HG02759 (cell line): ENCODE results near the gene UBTD1.
"Not testable (repeated sequence)": the region's sequence is repeated elsewhere in the genome, so short reads cannot be mapped to it uniquely, and the experiment has no call there.

ENCODE experiments used
- ATAC-seq: cut with Tn5 transposase; IDR thresholded peaks from one replicate; pipeline ENCODE4 v1.9.1; 2021; ENCODE audit warnings: mild to moderate bottlenecking, moderate library complexity; ENCODE audit not compliant: unreplicated experiment

UBTD1 gene

DNA sequence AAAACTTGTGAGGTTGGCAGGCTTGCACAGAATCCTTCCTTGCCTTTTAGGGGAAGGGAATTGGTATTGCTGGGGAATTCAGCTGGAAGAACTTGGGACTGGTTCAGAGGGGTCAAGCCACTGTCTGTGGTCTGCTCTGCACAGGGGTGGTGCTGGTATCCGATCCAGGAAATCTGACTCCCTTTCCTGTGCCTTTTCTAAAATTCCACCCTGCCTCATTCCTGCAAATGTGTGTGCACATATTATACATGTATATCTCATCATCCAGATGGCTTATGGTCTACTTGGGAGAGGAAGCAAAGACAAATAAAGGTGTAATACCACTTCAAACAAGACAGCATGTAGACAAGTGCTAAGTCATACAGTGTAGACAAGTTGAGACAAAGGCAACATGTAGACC lies 14.3 kb downstream of the UBTD1 start:
- ATAC-seq: no peak

DNA sequence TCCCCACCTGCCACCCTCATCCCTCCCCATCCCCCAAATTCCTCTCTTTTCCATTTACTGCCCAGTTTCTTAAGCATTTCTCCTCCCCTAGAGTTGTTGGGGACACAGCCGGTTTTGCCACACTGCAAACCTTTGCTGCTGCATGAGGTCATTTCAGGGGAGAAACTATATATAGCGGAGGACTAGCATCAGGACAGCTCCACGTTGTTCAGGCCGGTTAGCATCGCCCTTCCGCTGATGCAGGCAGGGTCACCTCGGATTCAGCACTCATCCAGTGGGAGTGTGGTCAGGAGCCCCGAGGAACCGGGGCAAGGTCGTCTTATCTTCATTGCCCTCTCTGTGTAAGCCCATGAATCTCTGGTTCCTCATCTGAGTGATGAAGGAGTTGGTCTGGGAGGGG lies 15.6 kb downstream of the UBTD1 start:
- ATAC-seq: no peak

- ATAC-seq: no peak
Observed at GRCh38 chr10:97515271-97515978, 16.7 kb downstream of the UBTD1 start.

DNA sequence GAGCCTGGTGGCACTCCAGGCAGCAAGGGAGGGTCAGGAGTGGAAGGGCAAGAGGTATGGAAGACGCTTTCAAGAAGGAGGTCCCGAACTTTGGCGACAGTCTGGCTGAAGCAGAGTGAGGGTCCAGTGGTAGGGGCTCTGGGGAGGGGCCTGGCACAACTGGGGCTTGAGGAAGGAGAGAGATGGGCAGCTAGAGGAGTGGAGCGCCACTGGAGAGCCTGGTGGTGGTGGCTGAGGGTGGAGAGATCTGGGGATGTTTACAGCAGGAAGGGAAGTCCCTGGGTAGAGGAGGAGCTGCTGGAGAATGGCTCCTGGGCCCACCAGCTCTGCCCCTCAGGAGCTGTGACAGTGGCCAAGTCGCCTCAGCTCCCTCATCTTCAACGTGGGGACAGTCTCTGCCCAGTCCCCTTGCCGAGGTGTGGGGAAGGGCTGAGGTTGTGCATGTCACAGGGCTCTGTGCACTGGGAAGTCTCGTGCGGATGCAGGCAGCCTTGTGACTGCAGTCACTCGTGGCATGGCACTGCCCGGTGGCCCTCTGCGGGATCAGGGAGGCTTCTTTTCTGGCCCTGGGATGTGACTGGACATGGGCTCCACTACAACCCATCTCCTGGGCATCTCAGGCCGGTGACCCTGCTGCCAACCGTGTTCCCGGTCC lies 18.5 kb downstream of the UBTD1 start:
- no peak for ATAC-seq

DNA sequence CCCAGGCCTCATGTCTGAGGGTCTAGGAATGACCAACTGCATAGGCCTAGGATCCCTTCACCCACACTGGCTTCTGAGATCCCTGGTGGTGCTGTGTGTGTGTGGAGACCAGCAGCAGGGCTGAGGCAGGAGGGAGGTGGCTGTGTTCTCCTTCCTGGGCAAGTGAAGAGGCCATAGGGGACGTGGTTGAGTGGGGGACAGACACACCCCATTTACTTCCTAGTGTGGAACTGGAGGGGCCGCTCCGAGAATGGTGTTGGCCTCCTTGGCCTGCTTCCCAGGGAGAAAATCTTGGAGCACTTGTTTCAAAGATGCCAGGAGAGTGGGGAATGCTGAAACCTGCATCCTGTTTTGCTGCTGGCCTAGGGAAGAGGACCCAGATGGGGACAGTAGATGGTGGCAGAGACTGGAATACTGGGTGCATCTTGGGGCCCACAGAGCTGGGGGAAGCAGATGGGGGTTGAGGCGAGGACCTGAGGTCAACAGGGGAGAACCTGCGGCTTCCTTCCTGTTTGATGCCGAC lies 19.1 kb downstream of the UBTD1 start:
- no peak for ATAC-seq

GRCh38 chr10:97518301-97519043 lies 19.7 kb downstream of the UBTD1 start:
- no peak for ATAC-seq

DNA sequence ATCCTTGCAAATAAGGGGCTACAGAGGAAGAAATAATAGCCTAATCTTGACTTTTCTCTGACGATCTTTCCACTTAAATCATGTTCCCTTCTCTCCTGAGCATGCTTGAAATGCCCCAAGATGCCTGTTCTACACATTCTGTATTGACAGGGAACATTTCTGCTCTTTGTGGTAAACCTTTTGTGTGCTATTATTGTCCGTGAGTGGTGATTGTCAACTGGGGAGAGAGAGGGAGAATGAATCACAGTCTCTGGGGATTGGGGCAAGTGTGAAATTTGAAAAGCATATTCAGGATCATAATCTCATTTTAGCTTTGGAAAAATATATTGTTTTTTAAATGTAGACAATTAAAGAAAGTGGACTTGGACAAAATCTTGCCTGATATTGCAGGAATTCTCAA lies 20.6 kb downstream of the UBTD1 start:
- ATAC-seq: no peak

- no peak for ATAC-seq
Observed at GRCh38 chr10:97520520-97520919, 21.8 kb downstream of the UBTD1 start.

DNA sequence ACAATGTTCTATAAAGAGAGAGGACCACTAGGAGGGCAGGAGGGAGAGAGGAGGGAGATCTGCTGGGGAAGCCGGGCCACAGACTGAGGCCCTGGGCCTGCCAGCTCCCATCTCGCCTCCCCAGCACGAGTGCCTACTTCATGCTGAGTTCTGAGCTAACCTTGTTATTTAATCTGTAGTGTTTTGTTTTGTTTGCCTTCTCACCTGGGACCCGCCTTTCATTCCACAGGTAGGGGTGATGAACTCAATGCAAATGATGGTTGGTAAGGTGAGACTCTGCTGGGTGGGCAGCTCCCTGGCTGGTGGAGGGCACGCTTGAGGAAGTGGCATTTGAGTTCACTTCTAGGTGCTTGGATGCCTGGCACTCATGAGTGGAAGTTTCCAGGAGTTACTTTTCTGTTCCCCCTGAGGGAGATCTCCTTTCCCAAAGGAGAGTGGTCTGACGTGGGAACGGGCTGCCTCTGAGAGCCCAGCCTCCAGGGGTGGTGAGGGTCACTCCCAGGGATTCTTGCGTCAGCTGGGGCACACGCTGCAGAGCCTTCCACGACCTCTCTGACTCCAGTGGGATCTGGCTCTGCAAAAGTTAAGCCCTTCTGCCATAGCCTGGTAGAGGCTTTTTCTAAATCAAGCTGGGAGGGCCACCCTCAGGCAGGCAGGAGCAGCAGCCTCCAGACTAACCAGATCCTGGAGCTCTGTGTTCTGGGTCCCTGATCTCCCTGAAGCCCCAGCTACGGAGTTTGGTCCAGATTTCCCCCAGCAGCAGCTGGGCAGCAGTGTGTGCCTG lies 22.4 kb downstream of the UBTD1 start:
- no peak for ATAC-seq

DNA sequence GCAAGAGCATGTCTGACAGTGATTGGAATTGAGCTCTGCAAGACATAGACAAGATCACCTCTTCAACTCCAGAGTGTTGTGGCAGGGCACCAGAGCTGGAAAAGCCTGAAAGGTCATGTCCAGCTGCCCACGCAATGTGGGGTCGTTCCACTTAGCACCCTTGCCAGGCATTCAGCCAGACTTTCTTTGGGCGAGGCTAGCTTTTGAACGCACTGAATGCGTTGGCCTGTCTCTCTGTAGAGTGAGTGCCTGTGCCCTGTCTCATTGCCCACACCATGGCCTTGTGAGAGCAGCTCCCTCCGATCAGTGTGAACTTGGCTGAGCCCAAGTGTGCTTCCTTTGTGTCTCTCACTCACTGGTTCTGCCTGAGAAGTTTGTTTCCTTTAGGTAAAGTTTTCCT lies 23.3 kb downstream of the UBTD1 start:
- ATAC-seq: no peak

- ATAC-seq: no peak
Observed at GRCh38 chr10:97522937-97523336, 24.2 kb downstream of the UBTD1 start.

- ATAC-seq: no peak
Observed at GRCh38 chr10:97525086-97525485, 26.4 kb downstream of the UBTD1 start.

DNA sequence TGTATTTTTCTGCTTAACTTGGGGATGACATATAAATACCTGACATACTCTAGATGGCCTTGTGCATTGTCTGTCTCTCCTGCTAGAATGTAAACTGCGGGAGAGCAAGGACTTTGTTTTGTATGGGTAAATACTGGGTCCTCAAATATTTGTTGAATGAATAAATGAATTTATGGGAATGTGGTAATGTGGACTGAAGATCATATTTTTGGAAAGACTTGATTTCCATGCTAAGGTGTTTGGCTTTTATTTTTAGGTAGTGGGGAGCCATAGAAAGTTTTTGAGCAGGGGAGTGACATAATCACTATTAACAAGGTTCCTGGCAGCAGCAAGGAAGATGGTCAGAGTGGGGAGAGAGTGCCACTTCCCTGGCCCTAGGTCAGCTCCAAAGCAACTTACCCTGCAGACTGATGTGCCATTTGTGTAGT lies 27.0 kb downstream of the UBTD1 start:
- no peak for ATAC-seq

DNA sequence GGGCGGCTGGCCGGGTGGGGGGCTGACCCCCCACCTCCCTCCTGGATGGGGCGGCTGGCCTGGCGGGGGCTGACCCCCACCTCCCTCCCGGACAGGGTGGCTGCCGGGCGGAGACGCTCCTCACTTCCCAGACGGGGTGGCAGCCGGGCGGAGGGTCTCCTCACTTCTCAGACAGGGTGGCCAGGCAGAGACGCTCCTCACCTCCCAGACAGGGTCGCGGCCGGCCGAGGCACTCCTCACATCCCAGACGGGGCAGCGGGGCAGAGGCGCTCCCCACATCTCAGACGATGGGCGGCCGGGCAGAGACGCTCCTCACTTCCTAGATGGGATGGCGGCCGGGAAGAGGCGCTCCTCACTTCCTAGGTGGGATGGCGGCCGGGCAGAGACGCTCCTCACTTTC lies 30.2 kb downstream of the UBTD1 start:
- not testable (repeated sequence) for ATAC-seq

DNA sequence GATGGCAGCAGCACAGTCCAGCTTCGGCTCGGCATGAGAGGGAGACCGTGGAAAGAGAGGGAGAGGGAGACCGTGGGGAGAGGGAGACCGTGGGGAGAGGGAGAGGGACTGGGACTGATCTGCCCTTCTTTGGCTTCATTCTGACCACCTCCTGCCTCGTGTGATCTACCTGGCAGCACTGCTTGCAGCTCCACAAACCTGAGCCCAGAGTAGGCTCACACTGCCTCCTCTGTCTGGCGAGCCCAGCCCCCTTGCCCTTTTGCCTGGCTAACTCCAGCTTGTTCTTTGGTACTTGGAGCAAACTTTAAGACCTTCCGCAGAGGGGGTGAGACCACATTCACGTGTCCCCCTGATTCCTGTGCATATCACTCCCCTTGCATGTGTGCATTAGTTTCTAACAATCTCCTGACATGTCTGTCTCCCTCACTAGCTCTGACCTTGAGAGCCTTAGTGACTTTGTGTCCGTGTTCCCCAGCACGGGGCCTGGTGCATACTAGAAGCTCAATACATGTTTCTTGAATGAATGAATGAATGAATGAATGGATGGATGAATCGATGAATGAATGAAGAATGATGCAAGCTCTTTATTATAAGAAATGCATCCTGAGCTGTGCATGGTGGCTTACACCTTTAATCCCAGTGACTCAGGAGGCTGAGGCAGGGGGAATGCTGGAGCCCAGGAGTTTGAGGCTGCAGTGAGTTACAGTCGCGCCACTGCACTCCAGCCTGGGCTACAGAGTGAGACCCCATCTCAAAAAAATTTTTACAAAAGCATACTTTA lies 31.2 kb downstream of the UBTD1 start:
- ATAC-seq: no peak

- no peak for ATAC-seq
Observed at GRCh38 chr10:97531401-97531986, 32.8 kb downstream of the UBTD1 start.

DNA sequence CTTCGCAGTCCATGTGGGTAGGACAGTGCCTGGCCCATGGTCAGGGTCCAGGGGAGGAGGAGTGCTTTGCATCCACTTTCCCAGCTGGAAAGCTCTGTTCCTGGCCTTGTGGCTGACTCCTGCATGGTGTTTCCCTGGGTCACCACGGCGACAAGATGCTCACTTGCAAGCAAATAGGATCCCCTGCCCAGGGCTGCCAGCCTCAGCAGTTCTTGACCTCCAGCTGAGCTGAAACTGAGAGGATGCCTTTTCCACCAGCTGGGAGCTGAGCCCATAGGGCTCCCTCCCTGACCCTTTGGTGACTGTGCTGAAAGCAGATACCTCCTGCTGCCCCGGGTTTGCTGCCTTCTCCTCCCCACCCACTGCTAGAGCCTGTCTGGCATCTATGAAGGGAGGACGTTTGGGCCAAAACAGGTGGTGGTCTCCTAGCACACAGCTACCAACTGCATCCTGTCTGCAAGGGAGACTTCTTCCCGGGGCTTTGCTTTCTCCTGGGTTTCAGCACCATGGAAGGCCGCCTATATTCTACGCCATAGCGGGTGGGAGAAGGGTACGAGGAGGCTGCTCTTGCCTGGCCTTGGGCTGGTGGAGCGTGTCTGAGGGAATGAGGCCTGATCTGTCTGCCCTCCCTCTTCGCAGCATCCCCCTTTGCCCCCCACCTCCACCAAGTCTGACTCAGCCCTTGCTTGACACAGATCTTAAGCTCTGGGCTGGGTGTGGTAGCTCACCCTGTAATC lies 34.4 kb downstream of the UBTD1 start:
- no peak for ATAC-seq

DNA sequence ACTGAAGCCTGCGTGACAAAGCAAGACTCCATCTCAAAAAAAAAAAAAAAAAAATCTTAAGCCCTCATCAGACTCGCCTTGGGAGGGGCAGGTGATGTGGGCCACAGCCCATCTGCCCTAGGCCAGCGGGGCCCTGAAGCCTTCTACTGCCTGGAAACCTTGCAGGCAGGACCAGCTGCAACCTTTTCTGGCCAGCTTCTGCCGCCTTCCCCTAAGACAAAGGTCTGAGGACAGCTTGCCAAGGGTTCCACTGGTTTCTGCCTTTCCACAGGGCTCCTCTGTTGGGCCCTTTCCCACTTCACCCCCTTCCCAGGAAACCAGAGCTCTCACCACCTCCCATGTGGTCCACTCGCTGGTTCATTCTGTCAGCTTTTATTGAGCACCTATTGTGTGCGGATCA lies 35.2 kb downstream of the UBTD1 start:
- no peak for ATAC-seq

- ATAC-seq: no peak
Observed at GRCh38 chr10:97534746-97535367, 36.1 kb downstream of the UBTD1 start.
